ENCODE results near the gene BTBD19.
"Not testable (repeated sequence)": the region's sequence is repeated elsewhere in the genome, so short reads cannot be mapped to it uniquely, and the experiment has no call there.

Gene BTBD19

GRCh38 chr1:44810101-44810761 is 1.9 kb downstream of the BTBD19 start:
- peak; percentile 56 for DNase-seq

GRCh38 chr1:44810762-44811105 is 2.4 kb downstream of the BTBD19 start:
- not testable (repeated sequence) for DNase-seq

- no peak for DNase-seq
Measured at GRCh38 chr1:44811234-44811633, 2.9 kb downstream of the BTBD19 start.

GRCh38 chr1:44812822-44813543 is 4.7 kb downstream of the BTBD19 start:
- DNase-seq, result no peak

- DNase-seq, result not testable (repeated sequence)
Measured at GRCh38 chr1:44815926-44816325, 7.6 kb downstream of the BTBD19 start.

- DNase-seq, result no peak
Measured at GRCh38 chr1:44817307-44817706, 9.0 kb downstream of the BTBD19 start.

GRCh38 chr1:44817771-44818495 is 9.6 kb downstream of the BTBD19 start:
- no peak for DNase-seq

- DNase-seq, result no peak
Measured at GRCh38 chr1:44819196-44819607, 10.9 kb downstream of the BTBD19 start.

- DNase-seq, result peak; percentile 75
Measured at GRCh38 chr1:44819608-44820327, 11.4 kb downstream of the BTBD19 start.

GRCh38 chr1:44820328-44821239 is 12.3 kb downstream of the BTBD19 start:
- DNase-seq, result no peak

GRCh38 chr1:44821240-44821715 is 13.0 kb downstream of the BTBD19 start:
- DNase-seq, result no peak

GRCh38 chr1:44822131-44822701 is 13.9 kb downstream of the BTBD19 start:
- no peak for DNase-seq

- no peak for DNase-seq
Measured at GRCh38 chr1:44822981-44823451, 14.7 kb downstream of the BTBD19 start.

GRCh38 chr1:44824392-44824791 is 16.1 kb downstream of the BTBD19 start:
- DNase-seq, result not testable (repeated sequence)

- DNase-seq, result no peak
Measured at GRCh38 chr1:44826375-44827196, 18.3 kb downstream of the BTBD19 start.

- DNase-seq, result no peak
Measured at GRCh38 chr1:44827197-44828002, 19.1 kb downstream of the BTBD19 start.

- DNase-seq, result no peak
Measured at GRCh38 chr1:44828003-44828651, 19.8 kb downstream of the BTBD19 start.

- no peak for DNase-seq
Measured at GRCh38 chr1:44828841-44829440, 20.6 kb downstream of the BTBD19 start.
